ENCODE results near the gene LYST. TPM values are rescaled to one million over a fixed set of nuclear protein-coding genes. Genes with fewer than 3 reads are reported as not detected.

Gene LYST
- total RNA-seq, 1 donor from 2014 or later: 17.4 TPM

- peak; percentile 75 for DNase-seq
Observed at GRCh38 chr1:235883261-235883927, 16.7 kb upstream of the LYST start.

- DNase-seq: no peak
Observed at GRCh38 chr1:235882816-235883215, 16.1 kb upstream of the LYST start.

GRCh38 chr1:235881930-235882700 is 15.4 kb upstream of the LYST start:
- no peak for DNase-seq

- DNase-seq: peak; percentile 81
Observed at GRCh38 chr1:235878082-235878811, 11.5 kb upstream of the LYST start.

- DNase-seq: no peak
Observed at GRCh38 chr1:235876402-235876841, 9.7 kb upstream of the LYST start.

- DNase-seq: no peak
Observed at GRCh38 chr1:235875036-235875597, 8.4 kb upstream of the LYST start.

- DNase-seq: no peak
Observed at GRCh38 chr1:235874261-235874660, 7.6 kb upstream of the LYST start.

- DNase-seq: no peak
Observed at GRCh38 chr1:235873571-235873970, 6.9 kb upstream of the LYST start.

- peak; percentile 32 for DNase-seq
Observed at GRCh38 chr1:235873045-235873444, 6.3 kb upstream of the LYST start.

- DNase-seq: no peak
Observed at GRCh38 chr1:235872270-235872669, 5.6 kb upstream of the LYST start.

- no peak for DNase-seq
Observed at GRCh38 chr1:235867903-235868469, 1.3 kb upstream of the LYST start.

GRCh38 chr1:235866913-235867845 is 473 bp upstream of the LYST start:
- DNase-seq: peak; percentile 95

GRCh38 chr1:235865565-235866204 is 1.0 kb downstream of the LYST start:
- DNase-seq: no peak

- no peak for DNase-seq
Observed at GRCh38 chr1:235864931-235865525, 1.7 kb downstream of the LYST start.

- DNase-seq: no peak
Observed at GRCh38 chr1:235864469-235864868, 2.2 kb downstream of the LYST start.

GRCh38 chr1:235863699-235864093 is 3.0 kb downstream of the LYST start:
- no peak for DNase-seq

GRCh38 chr1:235861857-235862256 is 4.8 kb downstream of the LYST start:
- DNase-seq: no peak

- no peak for DNase-seq
Observed at GRCh38 chr1:235860829-235861228, 5.9 kb downstream of the LYST start.

- DNase-seq: no peak
Observed at GRCh38 chr1:235859789-235860188, 6.9 kb downstream of the LYST start.

- DNase-seq: no peak
Observed at GRCh38 chr1:235858766-235859165, 7.9 kb downstream of the LYST start.

GRCh38 chr1:235857756-235858155 is 8.9 kb downstream of the LYST start:
- no peak for DNase-seq

Measured in dermis blood vessel endothelial cell (primary cell).